HG03159 (cell line): ENCODE measurements around the gene TRIL.

Source experiments
- ATAC-seq: cut with Tn5 transposase; IDR thresholded peaks from one replicate; pipeline ENCODE4 v1.9.1; 2021; ENCODE audit warnings: mild to moderate bottlenecking, moderate library complexity; ENCODE audit not compliant: unreplicated experiment

The TRIL gene

DNA sequence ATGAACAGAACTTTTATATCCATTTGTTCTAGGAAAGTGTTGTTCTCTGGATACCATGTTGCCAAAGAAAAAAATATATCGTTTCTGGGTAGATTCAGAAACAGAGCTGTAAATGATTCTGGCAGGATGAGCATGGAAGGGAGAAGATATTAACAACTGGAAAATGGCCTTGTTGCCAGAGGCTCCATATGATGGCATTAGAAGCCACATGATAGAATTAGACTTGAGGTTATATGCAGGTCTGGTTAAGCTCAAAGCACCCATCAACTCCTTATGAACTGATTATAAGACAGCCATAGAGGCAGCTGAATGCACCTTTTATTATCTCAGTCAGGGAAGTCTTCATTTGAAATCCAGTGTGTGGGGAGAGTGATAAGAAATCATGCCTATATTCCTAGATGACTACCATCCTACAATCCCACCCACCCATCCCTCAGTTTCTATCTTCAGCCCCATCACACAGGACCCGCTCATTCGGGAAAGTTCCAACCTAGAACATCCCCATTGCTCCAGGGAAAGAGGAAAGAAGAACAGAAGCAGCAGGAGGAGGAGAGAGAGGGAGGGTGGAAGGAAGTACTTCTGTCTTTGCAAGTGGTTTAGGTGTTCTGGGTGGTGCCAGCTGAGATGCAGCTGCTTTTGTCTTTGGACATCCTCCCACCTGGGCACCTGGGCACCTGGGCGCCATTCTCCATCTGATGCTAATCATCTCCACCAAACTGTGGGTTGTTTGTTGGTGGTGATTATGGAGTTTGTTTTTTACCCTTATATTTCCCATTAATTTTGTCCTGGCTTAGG is 25.5 kb upstream of the TRIL start:
- ATAC-seq = no peak

DNA sequence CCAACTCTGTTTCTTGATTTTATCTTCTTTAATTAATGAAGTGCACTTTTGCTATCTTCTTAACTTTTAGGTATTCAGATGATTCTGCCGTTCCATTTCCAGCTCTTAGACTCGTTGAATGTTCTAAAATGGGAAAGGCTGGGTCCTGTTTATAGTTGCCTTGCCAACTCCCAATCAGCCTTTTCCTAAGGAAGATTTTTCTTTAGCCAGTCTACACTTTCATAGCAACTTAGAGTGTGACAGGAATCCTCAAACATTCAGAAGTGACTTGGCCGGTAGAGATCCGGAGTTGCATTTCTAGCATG is 23.0 kb upstream of the TRIL start:
- no peak for ATAC-seq

DNA sequence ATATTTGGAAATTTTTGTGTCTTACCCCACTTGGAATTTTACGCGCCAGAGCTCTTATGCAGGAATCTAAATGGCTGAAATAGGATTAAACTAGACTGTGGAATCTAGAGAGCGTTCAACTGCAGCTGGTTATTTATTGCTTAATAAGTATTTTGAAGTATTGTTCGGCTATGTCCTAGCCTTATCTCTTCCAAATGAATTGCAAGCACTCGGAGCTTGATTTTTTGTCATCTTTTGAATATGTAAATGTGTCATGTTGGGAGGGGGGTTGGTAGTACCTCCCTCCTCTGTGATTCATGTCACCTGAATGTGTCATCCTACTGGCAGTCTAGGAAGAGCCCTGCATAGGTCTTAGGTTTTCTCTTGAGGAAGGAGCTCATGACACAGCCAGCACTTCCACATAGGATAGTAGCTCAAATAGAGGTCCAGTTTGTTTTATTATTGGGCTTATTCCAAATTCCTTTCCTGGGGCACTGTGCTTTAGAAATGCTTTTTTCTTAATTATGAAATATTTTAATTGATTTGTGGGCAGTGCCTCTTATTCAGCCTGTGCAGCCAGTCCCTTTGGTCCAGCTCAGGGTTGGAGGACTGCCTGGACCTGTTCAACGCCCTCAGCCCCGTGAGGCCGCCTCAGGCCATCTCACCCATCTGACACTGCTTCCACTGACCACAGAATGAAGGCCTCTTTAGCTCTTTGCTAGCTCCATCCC is 22.5 kb upstream of the TRIL start:
- ATAC-seq = no peak

DNA sequence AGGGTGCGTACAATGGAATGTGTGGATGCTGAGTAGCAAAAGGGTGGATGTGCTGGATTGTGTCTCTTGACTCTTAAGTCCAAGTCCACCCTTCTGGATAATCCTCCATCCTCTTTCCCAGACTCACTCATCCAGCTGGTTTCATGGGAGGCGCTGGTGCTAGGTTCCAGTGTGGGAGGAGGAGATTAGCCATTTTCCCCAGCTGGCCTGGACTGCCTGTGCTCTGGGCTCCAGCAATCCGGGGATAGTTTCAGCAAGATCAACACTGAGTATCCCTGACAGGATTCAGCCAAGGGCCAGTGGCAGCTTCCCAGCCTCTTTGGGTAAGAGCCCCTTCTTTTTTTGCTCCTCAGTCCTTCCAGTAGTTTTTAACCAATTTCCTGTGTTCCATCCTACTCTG is 21.6 kb upstream of the TRIL start:
- no peak for ATAC-seq

DNA sequence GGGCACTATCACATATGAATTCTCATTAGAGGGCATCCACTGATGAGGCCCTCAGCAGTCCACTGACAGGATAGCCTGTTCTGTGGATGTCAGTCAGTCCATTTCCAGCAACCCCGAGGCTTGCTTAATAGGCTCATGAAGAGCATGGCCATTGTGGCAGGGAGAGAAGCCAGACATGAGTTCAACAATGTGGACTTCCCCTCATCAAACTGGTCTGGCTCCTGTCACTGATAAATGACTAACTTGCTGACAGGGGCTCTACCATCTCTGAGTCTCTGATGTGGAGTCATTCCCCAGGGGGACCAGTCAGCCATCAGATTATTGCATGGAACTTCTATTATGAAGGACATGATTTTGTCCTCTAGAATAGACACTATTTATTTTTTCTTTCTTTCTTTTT is 19.8 kb upstream of the TRIL start:
- ATAC-seq = no peak

DNA sequence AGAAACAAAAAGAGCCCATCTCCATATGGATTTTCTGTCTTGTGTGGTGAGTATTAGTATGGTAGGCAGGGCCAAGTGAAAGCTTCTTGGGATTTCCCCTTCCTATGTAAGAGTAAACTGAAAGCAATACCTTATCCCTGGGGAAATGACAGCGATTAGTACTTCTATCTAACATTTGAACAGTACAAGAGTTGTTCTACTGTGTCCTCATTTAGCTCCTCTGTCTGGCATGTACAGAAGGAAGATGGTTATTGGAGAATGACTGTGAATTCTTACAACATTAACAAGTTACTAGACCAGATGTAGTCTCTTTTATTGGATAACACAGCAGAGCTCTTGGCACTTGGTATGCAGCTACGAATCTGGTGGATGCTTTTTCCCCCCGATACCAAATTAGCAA is 17.9 kb upstream of the TRIL start:
- ATAC-seq = no peak

DNA sequence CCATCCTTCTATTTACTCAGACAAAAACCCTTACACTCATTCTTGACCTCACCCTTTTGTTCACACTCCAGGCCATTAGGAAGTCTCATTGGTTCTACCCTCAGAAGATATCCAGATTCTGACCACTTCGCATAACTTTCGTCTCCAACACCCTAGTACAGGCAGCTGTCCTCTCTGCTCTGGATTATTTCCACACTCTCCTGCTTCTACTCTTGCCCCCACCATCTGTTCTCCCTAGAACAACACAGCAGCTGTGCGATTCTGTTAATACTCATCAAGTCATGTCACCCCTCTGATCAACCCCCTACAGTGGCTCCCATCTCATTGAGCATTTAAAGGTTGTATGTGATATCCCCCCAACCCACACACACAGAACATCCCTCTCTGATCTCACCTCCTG is 15.5 kb upstream of the TRIL start:
- ATAC-seq = no peak

DNA sequence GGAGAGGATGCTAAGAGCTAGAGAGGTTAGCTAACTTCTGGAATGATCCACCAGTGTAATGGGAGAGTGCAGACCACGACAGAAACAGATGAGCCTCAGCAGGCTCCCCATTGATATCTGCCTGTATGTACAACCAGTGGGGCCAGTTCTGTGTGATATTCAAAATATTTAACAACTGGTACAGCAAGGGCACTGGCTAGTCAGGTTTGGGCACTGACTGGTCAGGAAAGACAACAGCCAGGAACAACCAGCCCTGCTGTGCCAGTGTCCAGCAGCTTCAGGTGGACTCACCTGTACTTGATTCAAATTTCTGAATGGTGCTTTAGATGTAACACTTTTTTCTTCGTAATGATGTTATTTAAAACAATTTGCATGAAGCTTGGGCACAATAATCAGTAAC is 5.9 kb upstream of the TRIL start:
- ATAC-seq = no peak

DNA sequence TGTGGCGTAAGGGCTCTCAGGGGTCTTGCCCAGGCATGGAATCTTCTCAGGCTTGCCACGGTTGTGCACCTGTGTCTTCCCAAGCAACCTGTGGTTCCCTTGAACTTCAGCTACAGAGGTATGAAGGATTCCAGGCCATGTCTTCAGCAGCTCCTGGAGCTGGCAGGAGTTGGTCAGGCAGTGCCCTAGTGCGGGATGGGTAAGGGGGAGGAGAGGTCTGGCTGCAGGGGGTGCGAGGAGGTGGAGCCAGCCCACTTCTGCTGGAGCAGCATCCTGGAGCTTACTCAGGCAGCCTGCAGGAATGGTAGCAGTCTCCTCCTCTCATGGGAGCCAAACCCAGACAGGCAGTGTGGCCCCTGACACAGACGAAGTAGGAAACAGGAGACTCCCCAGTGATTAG is 3.8 kb upstream of the TRIL start:
- no peak for ATAC-seq

DNA sequence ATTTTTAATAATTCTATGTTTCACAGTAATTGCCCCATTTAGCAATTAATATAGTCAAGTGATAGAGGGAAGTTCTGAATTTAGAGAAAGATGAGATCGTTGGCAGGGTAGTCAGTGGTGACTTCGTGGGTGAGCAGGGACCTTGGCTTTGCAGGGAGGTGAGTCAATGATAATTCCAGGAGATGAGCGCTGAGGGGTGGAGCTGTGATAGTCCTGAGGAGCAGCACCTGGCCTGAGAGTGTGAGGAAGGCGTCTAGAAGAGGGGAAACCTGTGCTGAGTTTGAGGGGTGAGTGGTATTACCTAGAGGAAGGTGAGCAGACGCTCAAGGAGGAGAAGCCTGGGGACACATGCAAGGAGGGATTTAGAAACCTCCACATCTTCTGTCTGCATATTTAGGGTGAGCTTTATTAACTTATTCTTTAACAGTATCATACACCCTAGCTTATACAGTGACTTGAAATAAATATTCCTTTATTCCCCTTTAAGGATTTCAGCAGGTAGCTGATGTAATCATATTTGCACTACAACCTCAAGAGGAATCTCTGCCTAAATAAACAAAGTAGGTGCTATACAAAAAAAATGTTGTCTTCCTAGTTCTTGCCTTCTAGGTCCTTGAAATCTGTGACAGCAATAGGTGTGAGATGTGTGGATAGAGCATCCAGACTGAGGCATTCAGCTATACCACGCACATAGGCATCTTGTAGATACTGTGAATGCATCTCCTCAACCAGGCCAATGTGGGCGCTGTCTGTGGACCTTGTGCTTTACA is 2.1 kb upstream of the TRIL start:
- ATAC-seq = no peak

DNA sequence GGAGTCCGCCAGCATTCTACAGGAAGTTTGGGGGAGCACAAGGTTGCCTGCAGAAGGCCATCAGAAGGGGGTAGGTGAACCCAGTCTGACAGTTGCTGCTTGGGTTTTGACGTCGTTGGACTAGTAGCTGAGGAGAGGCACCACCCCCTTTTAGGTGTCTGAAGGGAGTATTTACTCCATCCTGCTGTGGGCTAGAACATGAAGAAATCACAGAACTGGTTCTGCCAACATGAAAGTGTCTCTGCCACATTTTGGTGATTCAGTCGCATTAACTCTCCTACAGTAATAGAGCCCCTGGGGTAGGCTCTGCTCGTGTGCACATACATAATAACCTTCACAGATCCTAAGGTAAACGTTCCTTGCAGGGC is 834 bp upstream of the TRIL start:
- ATAC-seq = no peak

DNA sequence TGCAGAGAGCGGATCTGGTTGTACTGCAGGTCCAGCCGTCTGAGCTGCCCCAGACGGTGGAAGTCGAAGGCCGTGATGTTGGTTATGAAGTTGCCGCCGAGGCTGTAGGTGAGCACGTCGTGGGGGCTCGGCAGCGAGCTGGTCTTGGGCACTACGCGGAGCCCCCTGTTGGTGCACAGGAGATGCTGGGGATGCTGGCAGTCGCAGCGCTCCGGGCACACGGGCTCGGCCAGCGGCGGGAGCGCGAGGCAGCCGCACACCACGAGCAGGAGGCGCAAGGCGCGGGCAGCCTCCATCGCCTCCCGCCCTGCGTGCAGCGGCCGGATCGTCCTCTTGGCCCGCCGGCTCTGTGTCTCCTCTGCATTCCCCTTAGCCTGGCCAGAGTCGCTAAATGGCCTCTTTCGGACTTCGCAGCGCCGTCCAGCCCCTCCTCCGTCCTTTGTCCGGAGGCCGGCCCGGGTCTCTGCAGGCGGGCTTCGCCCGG is 337 bp downstream of the TRIL start:
- ATAC-seq = no peak

DNA sequence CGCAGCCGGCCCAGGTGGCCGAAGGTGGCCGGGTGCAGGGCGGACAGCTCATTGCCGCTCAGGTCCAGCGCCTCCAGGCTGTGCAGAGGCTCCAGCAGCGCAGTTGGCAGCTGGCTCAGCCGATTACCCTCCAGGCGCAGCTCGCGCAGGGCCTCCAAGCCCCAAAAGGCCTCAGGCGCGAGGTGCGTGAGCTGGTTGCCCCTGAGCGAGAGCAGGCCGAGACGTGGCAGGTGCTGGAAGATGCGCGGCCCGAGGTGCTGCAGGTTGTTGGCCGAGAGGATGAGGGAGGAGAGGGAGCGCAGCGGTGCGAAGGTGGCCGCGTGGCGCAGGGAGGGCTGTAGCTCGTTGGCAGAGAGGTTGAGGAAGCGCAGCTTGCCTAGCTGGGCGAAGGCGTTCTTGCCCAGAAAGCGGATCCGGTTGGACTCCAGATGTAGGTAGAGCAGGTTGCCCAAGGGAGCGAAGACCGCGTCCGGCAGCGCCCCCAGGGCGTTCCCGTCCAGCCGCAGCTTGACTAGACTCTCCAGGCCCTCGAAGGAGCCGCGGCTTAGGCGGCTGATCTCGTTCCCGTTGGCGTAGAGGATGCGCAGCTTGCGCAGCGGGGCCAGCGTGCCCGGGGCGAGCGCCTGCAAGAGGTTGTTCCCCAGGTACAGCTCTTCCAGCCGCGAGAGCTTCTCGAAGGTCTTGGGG is 923 bp downstream of the TRIL start:
- no peak for ATAC-seq

DNA sequence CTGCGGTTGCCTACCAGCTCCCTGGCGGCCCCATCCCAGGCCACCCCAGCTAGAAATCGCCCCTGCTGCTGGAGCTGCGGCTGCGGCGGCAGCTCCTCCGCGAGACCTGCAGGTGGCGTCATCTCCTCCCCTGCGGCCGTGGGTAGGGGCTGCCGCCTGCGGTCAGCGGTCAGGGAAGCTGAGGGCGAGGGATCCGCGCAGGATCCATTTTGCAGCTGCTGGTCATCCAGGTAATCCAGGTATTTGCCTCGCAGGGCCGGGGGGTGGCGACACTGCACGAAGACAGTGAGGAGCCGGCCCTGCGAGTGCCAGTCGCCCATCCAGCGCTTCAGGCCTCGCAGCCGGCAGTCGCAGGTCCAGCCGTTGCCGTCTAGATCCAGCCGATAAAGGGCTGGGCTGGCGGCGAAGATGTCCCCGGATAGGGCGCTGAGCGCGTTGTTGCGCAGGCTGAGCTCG is 1.5 kb downstream of the TRIL start:
- no peak for ATAC-seq

DNA sequence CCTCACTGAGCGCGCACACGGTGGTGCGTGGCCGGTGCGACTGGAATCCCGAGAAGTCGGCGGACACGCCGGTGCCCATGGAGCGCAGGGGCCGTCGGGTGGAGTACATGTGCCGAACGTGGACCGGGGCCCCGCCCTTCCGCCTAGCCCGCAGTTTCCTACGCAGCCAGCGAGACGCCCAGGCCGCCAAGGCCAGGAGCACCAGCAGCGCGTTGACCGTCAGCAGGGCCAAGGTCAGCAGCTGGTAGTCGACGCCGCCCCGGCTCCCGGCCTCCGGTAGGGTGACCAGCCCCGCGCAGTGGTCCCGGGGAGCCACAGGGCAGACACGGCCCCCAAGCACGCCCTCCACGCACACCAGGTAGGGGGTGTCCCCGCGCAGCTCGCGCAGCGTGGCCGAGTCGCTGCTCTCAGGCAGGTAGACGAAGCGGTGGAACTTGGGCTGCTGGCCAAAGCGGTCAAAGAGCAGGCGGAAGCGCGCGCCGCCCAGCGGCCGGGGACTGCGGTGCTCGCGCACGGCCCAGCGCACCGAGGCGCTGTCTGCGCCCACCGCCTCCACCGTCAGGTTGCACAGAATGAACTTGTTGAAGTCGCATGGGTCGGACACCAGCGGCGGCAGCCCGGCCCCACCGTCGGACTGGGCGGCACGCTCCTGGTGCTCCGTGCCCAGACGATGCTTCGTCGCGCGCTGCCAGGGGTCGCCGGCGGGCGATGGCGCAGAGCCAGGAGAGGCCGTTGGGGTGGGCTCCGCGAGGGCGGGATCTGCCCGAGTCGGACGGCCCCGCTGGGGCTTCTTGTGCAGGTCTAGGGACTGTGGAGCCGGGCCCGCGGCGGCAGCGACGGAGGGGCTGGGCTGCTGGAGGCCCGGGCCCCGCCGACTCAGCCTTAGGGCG is 2.2 kb downstream of the TRIL start:
- no peak for ATAC-seq

DNA sequence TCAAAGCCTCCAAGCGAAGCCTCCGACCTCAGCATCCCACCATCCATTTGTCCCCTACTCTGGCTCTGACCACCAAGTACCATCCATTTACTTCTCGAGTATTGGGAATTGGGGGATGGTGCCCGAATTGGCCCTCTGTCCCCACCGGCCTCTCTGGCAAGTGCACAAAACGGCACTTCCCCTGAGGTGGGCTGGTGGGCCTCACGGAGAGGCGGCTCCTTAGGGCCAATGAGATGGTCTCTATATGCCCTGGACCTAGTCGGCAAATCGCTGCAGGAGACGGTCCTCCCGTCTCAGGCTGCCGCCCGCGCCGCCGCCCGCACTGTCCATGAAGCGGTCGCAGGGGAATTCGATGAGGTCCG is 2.8 kb downstream of the TRIL start:
- no peak for ATAC-seq

DNA sequence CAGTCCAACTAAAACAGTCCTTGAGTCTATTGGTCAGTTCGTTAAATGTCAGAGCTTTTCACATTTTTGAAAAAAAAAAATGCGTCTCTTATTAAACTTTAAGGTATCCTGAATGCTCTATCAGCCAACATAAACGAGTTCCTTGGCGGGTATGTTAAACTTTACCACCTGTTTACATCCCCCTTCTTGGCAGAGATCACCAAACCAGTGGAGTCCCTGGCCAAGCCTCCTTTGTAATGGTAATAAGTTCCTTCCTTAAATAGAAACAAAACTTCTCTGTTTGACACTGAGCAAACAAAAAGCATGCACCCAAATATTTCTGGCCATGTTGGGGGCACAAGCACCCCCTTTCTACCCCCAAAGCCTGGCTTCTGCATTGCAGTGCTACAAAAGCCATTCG is 3.2 kb downstream of the TRIL start:
- ATAC-seq = no peak

DNA sequence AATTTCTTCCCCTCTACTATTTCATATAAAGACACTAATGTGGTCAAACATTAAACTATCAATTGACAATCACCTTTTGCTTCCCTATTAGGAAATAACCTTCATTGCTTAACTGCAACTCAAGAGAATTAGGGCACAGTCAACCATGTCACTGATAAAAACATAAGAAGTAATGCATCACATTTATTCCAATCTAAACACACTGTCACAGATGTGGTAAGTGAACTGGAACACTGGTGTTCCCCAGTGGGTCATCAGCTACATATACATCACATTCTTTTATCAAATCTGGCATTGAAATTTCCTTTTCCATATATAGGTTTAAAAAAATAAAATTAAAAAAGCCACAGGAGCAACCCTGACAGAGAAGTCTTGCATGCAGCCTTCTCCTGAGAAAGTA is 3.7 kb downstream of the TRIL start:
- no peak for ATAC-seq

DNA sequence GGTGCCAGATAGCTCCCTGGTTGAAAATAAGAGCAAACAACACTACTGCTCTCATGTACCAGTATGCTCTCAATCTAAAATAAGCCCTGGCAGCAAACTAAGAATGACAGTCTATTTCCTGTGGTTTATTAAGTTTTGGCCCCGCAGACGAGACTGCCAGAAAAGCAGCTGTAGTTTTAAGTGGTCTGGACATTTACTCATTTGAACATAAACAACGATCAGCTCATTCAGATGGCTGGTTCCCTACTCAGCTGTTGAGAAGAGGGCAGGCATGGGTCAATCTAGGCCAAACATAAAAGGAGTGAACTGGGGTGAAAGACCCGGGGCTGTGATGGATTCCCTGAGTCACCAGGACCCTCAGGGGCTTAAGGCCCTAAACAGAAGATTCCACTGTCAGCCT is 4.5 kb downstream of the TRIL start:
- ATAC-seq = no peak

DNA sequence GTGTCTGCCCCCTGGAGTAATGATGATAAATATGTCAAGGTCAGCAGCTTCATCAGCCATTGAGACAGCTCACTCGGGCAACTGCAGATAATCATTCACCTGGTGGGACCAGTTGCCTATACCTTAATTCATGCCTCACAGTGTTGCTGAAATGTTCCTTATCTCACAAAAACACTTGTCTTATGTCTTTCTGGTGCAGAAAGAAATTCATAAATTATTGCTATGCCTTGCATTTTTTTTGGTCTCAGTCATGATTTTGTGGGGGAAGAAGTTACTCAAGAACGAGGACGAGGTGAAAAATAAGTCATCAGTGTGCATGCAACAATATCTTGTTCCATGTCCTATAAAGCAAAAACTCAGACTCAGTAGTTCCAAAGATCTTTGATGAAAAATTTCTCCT is 16.0 kb downstream of the TRIL start:
- no peak for ATAC-seq
